ENCODE data around the gene PANX3.

The PANX3 gene

GRCh38 chr11:124618863-124619262 lies 7.6 kb downstream of the PANX3 start:
- no peak for ATAC-seq
- no peak for DNase-seq

- DNase-seq (peak; percentile 85), ATAC-seq (peak; percentile 99)
Observed at GRCh38 chr11:124622531-124623451, 11.6 kb downstream of the PANX3 start, which contains the start of gene TBRG1. Gene TBRG1 (plus strand): TSS chr11:124622864. CDS start chr11:124623084, 220 bp downstream.

- no peak for DNase-seq
- ATAC-seq: no peak
Observed at GRCh38 chr11:124623861-124624525, 12.8 kb downstream of the PANX3 start.

DNA sequence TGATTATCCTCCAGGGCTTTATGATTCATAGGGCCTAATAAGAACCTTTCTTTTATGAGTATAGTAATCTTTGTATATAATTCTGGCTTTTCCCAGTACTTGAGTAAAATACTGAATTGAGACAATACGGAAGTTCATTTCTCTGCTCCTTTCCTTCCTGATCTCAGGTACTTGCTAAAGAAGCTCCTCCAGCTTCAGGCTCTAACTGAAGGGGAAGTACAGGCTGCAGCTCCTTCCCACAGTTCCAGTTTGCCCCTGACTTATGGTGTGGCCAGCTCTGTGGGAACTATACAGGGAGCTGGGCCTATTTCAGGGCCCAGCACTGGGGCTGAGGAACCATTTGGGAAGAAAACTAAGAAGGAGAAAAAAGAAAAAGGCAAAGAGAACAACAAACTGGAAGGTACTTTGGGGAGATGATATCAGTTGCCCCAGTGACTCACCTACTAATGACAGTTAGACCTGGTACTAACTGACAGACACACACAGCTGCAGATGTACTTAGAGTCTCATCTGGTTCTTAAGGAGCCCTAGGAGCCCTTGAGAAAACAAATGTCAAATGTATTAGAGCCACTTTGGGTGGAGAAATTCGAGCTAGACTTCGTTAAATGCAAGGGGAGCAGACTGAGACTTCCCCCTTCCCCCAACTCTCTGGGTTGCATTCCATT lies 14.4 kb downstream of the PANX3 start:
- ATAC-seq: no peak
- no peak for DNase-seq

GRCh38 chr11:124627546-124627945 lies 16.3 kb downstream of the PANX3 start:
- no peak for DNase-seq
- no peak for ATAC-seq

GRCh38 chr11:124629961-124630360 lies 18.7 kb downstream of the PANX3 start:
- no peak for DNase-seq
- ATAC-seq: no peak

DNA sequence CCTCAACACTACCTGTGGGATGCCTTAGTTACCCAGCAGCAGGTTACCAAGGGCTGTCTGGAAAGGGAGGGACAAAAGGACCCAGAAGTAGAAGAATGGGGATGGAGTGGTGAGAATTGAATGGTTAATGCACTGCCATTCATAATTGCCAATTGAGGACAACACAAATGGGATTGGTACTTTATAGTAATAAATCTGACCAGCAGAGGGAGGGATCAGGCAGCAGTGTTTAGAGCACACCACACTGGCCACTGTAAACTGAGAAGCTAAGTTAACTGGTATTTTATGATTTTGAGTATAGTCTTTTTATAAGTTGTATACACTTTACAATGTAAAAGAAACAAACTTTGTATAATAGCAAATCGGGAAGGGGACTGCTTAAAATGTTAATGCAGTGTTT lies 22.1 kb downstream of the PANX3 start:
- no peak for ATAC-seq
- DNase-seq: no peak

- ATAC-seq (no peak), DNase-seq (no peak)
Observed at GRCh38 chr11:124635932-124636331, 24.7 kb downstream of the PANX3 start.

- DNase-seq (no peak), ATAC-seq (no peak)
Observed at GRCh38 chr11:124638500-124638899, 27.3 kb downstream of the PANX3 start.

GRCh38 chr11:124639186-124639585 lies 28.0 kb downstream of the PANX3 start:
- ATAC-seq (no peak), DNase-seq (no peak)

GRCh38 chr11:124640666-124641065 lies 29.4 kb downstream of the PANX3 start:
- no peak for ATAC-seq
- no peak for DNase-seq

- ATAC-seq (no peak), DNase-seq (no peak)
Observed at GRCh38 chr11:124642628-124643027, 31.4 kb downstream of the PANX3 start.

- no peak for ATAC-seq
Observed at GRCh38 chr11:124643042-124643604, 31.9 kb downstream of the PANX3 start.

GRCh38 chr11:124643605-124644425 lies 32.6 kb downstream of the PANX3 start:
- DNase-seq (no peak), ATAC-seq (no peak)

More at GRCh38 chr11:124643042-124643604, 31.9 kb downstream of the PANX3 start:
- no peak for DNase-seq

GRCh38 chr11:124644426-124645280 lies 33.4 kb downstream of the PANX3 start:
- DNase-seq (peak; percentile 26), ATAC-seq (peak; percentile 65)

DNA sequence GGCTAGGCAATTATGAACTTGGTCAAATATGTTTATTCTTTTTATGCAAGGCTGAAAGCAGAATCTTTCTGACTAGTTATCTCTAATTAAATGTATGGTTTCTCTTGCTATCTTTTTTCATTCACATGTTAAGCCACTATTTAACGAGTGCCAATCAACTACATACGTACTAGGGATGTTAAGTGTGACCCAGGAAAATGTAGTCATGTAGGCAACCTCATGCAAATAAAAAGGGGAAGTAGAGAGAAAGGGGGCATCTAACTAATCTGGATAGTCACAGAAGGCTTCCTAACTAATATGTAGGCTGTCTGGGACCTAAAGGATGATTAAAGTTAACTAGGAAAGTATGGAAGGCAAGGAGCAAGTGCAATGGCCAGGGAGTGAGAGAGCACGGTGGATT lies 34.9 kb downstream of the PANX3 start:
- no peak for DNase-seq
- no peak for ATAC-seq

GRCh38 chr11:124648610-124649009 lies 37.4 kb downstream of the PANX3 start:
- ATAC-seq (no peak), DNase-seq (no peak)

DNA sequence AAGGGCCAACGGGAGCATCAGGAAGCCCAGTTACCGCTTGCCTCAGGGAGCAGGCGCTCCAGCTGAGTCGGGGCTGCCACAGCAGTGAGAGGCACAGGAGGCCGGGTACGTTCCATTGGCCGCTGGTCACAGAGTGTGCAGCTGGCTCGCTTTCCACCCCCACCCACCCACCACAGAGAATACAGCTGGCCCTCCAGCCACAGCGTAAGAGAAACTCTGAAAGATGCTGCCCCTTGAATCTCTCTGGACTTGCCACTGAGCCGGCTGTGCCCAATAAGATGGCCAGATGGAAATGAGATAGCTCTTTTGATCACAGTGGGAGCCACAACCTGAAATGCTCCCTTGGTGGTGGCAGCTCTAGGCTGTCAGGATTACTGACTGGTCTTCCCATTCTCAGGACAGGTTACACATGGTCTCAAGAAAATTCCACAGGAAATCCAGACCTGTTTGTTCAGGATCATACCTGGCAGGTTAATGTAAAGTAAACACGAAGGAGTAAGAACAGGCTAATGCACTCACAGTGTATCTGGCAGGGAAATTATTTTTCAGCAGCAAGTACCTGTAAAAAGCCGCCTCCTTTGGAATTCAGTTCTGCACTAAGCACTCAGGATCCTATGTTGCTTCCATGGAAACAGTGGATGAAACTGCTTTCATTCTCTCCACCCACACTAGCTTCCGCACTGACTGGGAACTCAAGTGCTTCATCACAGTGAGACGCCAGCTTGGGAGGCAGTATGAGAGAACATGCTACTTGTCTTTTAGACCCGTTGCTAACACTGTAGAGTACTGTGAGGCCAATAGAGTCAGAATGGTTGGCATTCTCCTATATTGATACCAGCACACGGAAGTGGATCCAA lies 45.8 kb downstream of the PANX3 start:
- ATAC-seq: no peak
- DNase-seq: no peak

DNA sequence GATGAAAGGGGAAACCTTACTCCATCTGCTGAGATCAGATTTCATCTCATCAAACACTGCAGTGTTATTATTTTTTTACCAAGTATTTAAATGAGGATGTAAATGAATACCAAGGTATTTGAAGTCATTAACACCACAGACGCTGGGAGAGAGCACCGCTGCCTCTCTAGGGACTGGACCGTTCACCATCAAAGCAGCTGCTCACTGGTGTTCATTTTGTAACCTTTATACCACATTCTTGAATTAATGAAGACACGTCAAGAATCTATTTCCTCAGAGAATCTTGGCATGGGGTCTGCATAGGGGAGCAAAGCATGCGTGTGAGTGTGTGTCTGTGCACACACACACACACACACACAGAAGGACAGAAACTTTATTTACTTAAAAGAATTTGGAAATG lies 46.7 kb downstream of the PANX3 start:
- DNase-seq (no peak), ATAC-seq (no peak)

DNA sequence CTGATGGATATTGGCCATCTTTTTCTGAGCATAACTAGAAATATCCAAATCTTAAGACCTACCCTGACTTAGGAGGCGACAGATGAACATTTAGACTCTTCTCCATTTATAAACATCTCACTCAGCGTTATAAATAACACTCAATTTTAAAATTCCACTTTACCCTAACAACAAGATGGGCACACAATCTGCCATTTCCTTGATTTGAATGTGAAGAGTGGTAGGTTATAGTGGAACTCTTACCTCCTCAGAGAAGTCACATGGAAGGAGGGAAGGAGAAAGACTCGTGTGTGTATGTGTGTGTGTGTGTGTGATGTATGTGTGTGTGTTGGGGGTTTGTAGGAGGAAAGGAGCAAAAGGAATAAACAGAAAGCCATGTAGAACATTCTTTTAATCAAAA lies 47.3 kb downstream of the PANX3 start:
- ATAC-seq (no peak), DNase-seq (no peak)

Measured in stimulated activated naive CD8-positive, alpha-beta T cell treated with anti-CD3 and anti-CD28 coated beads, Interleukin-15, Interleukin-2, amounts not matched to agents 100 U/mL and 50 U/mL, for 24 hours (primary cell).